Measurements from ENCODE around the gene HOXA11.

HOXA11 gene

DNA sequence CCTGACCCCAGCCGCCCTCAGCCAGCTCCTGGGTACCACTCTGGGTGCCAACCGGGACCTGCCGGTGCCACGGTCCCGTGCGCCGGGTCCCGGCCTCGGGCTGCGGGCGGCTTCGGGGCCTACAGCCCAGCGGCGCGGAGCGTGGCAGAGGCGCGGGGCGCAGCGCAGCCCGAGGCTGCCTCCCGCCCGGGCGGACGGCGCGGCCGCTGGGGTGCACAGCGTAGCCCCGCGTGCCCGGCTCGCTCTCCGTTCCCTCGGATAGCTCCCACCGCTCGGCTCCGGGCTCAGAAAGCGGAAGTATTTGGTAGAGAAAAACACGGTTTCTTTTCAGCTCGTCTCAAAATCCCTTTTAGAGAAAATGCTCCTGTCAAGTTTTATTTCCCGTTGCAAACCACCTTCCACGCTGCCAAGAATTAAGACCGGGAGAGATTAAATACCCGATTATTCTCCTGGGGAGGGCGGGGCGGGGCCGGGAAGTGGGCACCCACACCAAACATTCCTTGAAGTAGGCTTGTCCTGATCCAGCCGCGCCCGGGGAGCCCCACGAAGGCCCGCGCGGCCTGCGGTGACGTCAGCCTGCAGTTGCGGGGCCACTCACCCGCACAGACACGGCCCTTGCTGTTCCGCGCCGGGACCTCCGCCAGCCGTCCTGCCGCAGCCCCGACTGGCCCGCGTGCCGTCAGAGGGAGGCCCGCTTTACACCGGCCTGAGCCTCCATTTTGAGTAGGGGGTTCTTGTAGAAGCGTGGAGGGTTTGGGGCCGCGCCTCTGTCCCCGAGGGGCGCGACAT lies 7.7 kb upstream of the HOXA11 start:
- no peak for DNase-seq

GRCh38 chr7:27191833-27192545 lies 7.0 kb upstream of the HOXA11 start:
- no peak for DNase-seq

- no peak for DNase-seq
Measured at GRCh38 chr7:27191161-27191731, 6.2 kb upstream of the HOXA11 start.

GRCh38 chr7:27189997-27190748 lies 5.1 kb upstream of the HOXA11 start:
- DNase-seq: no peak

DNA sequence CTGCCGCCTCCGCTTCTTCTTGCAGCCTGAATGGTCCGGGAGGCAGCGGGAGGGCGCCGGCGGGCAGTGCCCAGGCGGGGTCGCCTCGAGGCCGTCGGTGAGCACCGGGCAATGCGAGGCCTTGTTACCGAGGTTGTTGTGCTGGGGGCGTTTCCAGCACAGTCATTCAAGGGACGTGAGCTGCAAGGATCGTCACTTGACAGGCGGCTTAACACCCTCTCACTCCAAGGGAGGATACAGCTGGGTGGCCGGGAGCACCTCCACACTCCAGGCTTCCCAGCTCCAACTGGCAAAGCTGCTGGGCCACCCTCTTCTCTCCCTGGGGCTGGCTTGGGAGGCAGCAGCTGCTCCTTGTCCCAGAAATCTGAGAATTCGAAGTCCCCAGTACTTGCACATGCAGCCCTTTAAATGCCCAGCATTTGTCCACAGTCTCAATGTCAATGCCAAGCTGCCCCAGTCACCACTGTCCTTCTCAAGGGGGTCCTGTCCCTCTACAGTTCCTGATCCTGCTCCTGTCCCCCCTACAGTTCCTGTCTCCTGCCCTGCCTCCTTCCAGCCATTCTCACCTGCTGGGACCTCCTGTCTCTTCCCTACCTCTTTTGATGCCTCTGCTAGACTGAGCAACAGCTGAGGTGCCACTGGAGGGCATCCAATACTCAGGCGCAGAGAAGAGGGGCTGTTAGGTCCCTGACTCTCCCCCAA lies 4.4 kb upstream of the HOXA11 start:
- DNase-seq: no peak

GRCh38 chr7:27188386-27189294 lies 3.6 kb upstream of the HOXA11 start:
- DNase-seq: no peak

- no peak for DNase-seq
Measured at GRCh38 chr7:27187475-27188385, 2.7 kb upstream of the HOXA11 start.

DNA sequence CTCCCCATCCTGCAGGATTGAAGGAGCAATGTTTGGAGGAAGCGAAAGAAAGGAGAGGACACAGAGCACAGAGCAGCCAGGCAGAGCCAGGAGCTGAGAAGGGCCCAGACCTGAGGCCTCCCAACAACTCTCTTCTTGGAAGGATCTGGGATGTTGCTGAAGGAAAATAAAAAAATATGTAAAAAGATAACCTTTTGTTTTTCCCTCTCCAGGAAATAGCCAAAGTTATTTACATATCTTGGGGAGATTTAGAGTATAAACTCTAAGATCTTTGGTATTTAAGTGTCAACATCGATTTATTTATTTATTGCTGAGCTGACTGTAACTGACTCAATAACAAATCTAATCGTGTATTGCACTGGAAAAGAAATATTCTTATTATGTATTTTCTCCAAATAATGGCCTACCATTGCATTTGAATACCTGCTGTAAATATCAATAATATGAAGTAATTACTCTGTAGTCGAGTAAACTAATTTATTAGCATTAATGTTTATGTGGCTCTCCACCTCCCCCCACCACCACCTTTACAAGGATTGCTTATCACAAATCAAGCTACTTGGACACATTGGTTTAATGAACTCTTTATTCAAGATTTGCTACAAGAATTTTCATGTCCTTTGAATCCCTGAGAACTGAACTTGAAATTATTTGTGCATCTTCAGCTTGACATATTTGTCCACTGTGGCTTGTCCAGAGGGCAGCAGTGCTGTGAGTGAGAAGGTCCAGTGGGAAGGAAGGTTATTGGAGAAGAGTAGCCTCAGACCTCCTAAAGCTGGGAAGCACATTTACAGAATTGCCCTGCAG lies 1.8 kb upstream of the HOXA11 start:
- no peak for DNase-seq

- no peak for DNase-seq
Measured at GRCh38 chr7:27185854-27186667, 1.0 kb upstream of the HOXA11 start.

- DNase-seq: no peak
Measured at GRCh38 chr7:27184337-27185012, 557 bp downstream of the HOXA11 start.

- DNase-seq: no peak
Measured at GRCh38 chr7:27183682-27184336, 1.2 kb downstream of the HOXA11 start.

- DNase-seq: no peak
Measured at GRCh38 chr7:27182861-27183681, 2.0 kb downstream of the HOXA11 start.

DNA sequence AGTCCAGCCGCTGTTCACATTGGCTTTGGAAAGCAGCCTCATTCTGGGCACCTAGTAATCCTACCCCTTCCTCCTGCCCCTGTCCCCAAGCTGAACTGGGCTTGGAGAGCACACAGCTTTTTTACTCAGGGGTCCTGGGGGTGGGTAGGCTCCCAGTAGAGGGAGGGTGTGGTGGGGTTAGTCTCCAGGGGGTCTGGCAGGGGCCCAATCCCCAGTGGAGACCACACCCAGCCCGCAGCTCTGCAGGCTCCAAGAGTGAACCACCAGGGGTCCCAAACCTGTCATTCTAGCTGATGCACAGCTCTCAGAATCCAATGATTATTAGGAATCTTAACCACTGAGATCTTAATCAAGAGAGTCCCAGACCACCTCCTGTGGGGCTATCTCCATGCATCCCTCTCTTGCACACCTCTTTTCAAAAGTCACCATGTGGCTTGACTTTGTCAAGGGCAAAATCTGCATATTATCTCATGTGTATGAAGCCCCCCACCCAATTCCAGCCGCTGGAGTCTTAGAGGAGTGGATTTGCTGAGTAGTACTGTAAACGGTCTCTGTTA lies 2.7 kb downstream of the HOXA11 start:
- no peak for DNase-seq

DNA sequence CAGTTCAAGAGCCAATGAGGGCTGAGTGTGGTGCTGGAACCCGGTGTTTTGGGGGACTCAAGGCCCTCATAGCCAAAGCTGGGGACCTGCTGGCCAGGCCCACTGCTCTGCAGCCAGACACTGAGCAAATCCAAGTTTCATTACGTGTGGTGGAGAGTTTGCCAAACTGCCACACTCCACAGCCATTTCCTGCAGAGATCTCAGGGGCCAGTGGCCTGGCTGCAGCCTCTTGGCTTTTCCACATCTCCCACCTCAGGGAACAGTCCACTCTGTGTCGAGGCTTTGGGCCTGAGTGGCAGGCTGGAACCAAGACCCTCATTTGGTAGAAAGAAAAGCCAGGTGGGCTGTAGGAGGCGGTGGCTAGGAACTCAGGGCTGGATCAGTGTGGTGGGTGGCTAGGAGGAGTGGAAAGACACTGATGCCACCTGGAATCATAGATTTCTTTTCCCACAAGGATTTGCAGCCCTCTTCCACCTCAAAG lies 3.2 kb downstream of the HOXA11 start:
- DNase-seq: no peak

DNA sequence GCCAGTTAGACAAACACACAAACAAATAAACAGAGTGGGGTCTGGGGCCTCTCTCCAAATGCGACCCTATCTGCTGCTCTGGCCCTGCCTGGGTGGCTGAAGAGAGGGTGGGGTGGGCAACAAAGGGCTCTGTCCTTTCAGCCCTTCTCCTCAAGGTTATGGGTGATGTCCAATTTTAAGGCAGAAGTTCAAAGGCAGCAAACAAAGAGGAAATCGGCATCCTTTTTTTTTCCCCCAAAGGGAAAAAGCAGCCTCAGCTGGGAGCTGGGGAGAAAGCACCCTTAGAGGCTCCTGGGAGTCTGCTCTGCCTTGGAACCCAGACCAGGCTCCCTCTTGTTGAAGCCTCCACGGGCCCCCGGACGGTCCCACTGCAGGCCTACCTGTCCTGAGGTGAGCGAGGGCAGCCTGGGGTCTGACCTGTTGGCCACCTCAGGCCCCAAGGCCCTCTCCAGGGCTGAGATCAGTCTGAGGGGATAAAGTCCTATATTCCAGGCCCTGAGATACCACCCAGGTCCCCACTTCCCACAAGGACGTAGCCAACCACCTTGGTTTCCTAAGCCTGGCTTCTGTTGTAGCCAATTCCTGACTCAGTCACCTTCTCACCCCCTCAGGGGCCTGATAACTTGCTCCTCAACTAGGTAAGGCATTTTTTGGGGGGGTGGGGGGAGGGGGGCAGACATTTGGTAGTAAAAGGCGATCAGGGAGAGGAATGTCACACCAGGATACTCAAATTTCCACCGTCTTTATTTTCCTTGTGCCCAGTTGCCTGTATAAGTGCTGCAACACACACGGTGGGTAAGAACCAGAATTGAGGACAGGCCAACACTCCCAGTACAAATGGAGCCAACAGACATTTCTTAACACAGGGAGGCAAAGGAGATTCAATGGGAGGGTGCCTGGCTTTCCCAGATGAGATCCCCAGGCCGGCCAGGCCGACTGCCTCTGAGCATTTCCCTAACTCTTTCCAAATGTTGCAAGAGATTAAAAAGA lies 4.3 kb downstream of the HOXA11 start:
- no peak for DNase-seq

Measured in amniotic stem cell (primary cell).